ENCODE measurements around the gene HS1BP3. TPM values are rescaled to one million over a fixed set of nuclear protein-coding genes. Genes with fewer than 3 reads are reported as not detected.

The HS1BP3 gene
- total and polyA plus RNA-seq, 10 donors = 8.8 to 38.0 (median 25.9) TPM

- Histone ChIP-seq H3K27me3 (replicated peaks in 1 of 7) (peaks cover 0 to 90% (median 74%) of the 10 kb centered on the region in 7 donors), H3K27ac (no peak overlapping the region), H3K36me3 (peaks cover 0 to 7% (median 0%) of the 10 kb centered on the region in 6 donors), H3K4me3 (peak overlapping the region in 2 of 8 donors; percentile 8 to 38), H3K4me1 (peaks cover 12 to 87% (median 59%) of the 10 kb centered on the region in 6 donors), H3K9me3 (no peaks in the 10 kb centered on the region)
- no peak for DNase-seq
- intact Hi-C loops (cut with DNase I; ENCODE audit: low total_unique reads) = no loop called here
- WGBS, 5 donors = 25 to 43% (median 35%) methylated on average over 50 to 83 of the region's 83 CpGs
- TF ChIP-seq CTCF (IDR thresholded peaks at IDR 0.05 in 8 of 11, conservative IDR thresholded peaks at IDR 0.05 in 3 of 11) (no peak), POLR2A (IDR thresholded peaks at IDR 0.05) (no peak), POLR2AphosphoS5 (IDR thresholded peaks at IDR 0.05) (no peak)
Observed at GRCh38 chr2:20670315-20671035, 19.6 kb upstream of the HS1BP3 start.

- TF ChIP-seq POLR2A (IDR thresholded peaks at IDR 0.05) = no peak
- no peak for TF ChIP-seq POLR2AphosphoS5 (IDR thresholded peaks at IDR 0.05)
- no peak for TF ChIP-seq CTCF (IDR thresholded peaks at IDR 0.05 in 8 of 11, conservative IDR thresholded peaks at IDR 0.05 in 3 of 11)
- Histone ChIP-seq H3K4me1 (peaks cover 15 to 87% (median 59%) of the 10 kb centered on the region in 6 donors), H3K27ac (no peak overlapping the region), H3K4me3 (peak overlapping the region in 1 of 8 donors; percentile 38), H3K27me3 (replicated peaks in 1 of 7) (peaks cover 0 to 97% (median 82%) of the 10 kb centered on the region in 7 donors), H3K9me3 (no peaks in the 10 kb centered on the region), H3K36me3 (peaks cover 0 to 7% (median 0%) of the 10 kb centered on the region in 6 donors)
- WGBS, 5 donors = 30 to 62% (median 41%) methylated on average over 37 to 45 of the region's 45 CpGs
- intact Hi-C loops (cut with DNase I; ENCODE audit: low total_unique reads) = no loop called here
- DNase-seq = no peak
Observed at GRCh38 chr2:20669562-20670314, 18.8 kb upstream of the HS1BP3 start.

DNA sequence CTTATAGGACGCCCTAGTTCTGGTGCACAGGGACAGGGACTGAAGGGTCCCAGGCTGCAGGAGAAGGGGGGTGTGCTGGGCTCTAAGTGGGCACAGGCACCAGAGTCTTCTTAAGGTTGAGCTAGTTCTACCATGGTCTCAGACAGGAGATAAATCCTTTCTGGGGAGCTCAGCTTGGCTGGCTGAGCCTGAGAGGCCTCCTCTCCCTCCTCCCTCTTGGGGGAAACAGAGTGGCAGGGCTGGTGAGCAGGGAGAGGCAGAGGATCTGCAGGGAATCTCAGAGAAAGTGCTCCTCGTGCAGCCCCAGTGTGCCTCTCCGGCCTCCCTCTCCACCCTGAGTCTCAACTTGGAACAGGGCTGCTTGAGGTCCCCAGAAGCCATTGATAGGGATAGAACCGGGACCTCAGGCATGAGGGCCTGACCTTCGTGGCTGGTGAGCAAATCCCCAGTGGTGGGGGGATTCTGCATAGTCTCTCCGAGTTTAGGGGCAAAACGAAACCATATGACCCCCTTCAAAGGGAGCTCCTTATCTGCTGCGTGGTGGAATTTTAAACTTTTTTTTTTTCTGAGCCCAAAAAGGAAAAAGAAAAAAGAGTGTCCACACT lies 18.1 kb upstream of the HS1BP3 start:
- H3K36me3 ChIP-seq = peaks cover 0 to 7% (median 0%) of the 10 kb centered on the region in 6 donors
- no peak for DNase-seq
- peaks cover 0 to 100% (median 89%) of the 10 kb centered on the region in 7 donors for H3K27me3 ChIP-seq (replicated peaks in 1 of 7)
- H3K27ac ChIP-seq = no peak overlapping the region
- 57 to 64% (median 62%) methylated on average over 7 to 8 of the region's 8 CpGs for WGBS, 5 donors
- no peak for TF ChIP-seq CTCF (IDR thresholded peaks at IDR 0.05 in 8 of 11, conservative IDR thresholded peaks at IDR 0.05 in 3 of 11)
- TF ChIP-seq POLR2AphosphoS5 (IDR thresholded peaks at IDR 0.05) = no peak
- no peak for TF ChIP-seq POLR2A (IDR thresholded peaks at IDR 0.05)
- no peaks in the 10 kb centered on the region for H3K9me3 ChIP-seq
- H3K4me1 ChIP-seq = peaks cover 15 to 81% (median 58%) of the 10 kb centered on the region in 6 donors
- intact Hi-C loops (cut with DNase I; ENCODE audit: low total_unique reads) = no loop called here
- H3K4me3 ChIP-seq = no peak overlapping the region

Data from spleen (tissue), 11 donors.